ENCODE results near the gene TMEM87A.
"Not testable (repeated sequence)": the region's sequence is repeated elsewhere in the genome, so short reads cannot be mapped to it uniquely, and the experiment has no call there.

Gene TMEM87A

DNA sequence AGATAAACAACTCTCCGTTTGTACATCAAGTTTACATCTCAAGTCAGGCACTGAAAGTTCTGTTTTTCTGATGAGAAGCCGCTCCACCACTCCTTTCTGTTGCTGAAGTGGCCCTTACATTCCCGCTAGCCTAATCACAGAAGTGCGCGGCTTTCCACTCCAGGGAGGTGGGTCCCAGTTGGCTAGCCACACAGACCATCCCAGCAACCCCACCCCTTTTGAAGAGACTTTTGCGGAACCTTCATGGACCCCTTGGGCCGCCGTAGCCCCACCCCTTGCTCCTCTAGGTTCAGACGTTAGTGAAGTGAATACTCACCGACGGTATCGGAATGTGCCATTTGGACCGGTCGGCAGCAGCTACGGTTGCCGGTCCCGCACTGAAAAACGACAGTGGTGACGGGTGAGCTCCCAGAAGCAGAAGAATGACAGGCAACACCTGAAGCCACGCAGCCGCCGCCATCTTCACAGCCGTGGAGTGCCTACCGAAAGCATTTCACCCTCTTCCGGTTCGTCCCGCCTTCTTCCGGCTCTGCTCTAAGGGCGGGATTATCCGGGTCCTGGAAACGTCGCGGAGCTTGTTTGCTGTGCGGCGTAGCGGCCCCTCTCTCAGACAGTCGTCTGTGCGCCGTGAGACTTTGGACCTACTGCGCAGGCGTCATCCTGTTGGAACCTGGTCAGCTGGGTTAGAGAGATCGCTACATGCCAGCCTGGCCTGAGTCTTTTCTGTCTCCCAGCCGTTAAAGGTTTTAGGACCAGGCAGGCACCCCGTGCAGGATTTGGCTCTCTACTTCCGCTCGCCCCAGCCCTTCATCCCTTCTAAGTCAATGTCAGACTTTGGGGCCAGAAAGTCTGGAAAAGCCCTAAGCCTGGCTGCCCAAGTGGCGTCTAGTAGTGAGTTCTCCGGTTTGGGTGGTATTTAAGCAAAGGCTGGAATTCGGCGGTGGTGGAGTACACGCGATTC, at the start of gene TMEM87A, which contains the start of gene GANC:
Gene TMEM87A (minus strand): TSS at position 495 of the 961 bp plus-strand sequence. CDS start 35 bp downstream, at position 460.
Gene GANC (plus strand): TSS at position 263 of the 961 bp plus-strand sequence. CDS start 1,281 bp downstream, outside the sequence.
- TF ChIP-seq, protein P1, sequence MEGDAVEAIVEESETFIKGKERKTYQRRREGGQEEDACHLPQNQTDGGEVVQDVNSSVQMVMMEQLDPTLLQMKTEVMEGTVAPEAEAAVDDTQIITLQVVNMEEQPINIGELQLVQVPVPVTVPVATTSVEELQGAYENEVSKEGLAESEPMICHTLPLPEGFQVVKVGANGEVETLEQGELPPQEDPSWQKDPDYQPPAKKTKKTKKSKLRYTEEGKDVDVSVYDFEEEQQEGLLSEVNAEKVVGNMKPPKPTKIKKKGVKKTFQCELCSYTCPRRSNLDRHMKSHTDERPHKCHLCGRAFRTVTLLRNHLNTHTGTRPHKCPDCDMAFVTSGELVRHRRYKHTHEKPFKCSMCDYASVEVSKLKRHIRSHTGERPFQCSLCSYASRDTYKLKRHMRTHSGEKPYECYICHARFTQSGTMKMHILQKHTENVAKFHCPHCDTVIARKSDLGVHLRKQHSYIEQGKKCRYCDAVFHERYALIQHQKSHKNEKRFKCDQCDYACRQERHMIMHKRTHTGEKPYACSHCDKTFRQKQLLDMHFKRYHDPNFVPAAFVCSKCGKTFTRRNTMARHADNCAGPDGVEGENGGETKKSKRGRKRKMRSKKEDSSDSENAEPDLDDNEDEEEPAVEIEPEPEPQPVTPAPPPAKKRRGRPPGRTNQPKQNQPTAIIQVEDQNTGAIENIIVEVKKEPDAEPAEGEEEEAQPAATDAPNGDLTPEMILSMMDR (conservative IDR thresholded peaks at IDR 0.05; ENCODE audit: low read depth), result no peak
- peak; percentile 95 for DNase-seq (ENCODE audit: low spot score)
- CTCF ChIA-PET, result interaction anchor here (0.6 kb wide), 2 partner anchors 8 to 270 kb away, joined by 3 to 8 read pairs; no protein-coding TSS in a partner anchor
- peak within 1 kb of the TSS; percentile 99 for H3K27ac ChIP-seq
- POLR2A ChIA-PET (ENCODE audit: low non-redundant PET), result interaction anchor here (0.6 to 1.0 kb wide), 4 partner anchors 34 to 222 kb away, joined by 3 to 7 read pairs (median 4); no protein-coding TSS in a partner anchor

DNA sequence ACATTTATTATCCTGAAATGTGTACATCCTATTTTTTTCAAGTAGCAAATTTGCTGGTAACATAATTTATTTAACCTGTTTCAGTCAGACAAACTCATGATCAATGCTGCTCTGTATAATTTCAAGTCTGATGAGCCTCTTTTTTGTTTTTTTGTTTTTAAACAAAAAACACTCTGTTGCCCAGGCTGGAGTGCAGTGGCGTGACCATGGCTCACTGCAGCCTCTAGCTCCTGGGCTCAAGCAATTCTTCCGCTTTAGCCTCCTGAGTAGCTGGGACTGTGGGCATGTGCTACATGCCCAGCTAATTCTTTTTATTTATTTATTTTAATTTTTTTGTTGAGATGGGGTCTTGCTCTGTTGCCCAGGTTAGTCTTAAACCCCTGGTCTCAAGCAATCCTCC, 46.0 kb upstream of the TMEM87A start:
- CTCF ChIA-PET, result interaction anchor here (0.7 kb wide), 1 partner anchor 14 kb away, joined by 4 read pairs; no protein-coding TSS in a partner anchor
- POLR2A ChIA-PET (ENCODE audit: low non-redundant PET), result no interaction called here

DNA sequence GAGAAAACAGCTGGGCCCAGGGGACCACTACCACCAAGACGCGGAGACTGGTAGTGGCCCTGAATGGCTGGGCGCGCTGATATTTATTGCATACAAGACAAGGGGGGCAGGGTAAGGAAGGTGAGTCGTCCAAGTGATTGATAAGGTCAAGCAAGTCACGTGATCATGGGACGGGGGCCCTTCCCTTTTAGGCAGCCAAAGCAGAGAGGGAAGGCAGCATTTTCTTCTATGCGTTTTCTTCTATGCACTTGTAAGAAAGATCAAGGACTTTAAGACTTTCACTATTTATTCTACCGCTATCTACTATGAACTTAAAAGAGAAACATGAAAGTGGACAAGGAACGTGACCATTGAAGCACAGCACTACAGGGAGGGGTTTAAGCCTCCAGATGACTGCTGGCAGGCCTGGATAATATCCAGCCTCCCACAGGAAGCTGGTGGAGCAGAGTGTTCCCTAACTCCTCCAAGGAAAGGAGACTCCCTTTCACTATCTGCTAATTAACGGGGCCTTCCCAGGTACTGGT, 43.1 kb upstream of the TMEM87A start:
- H3K27ac ChIP-seq; POLR2A ChIA-PET (ENCODE audit: low non-redundant PET); DNase-seq (ENCODE audit: low spot score); CTCF ChIA-PET: not testable (repeated sequence)

More for the DNA sequence above, 46.0 kb upstream of the TMEM87A start:
- DNase-seq (ENCODE audit: low spot score), result no peak
- no peak overlapping the region for H3K27ac ChIP-seq
- TF ChIP-seq, protein P1 (conservative IDR thresholded peaks at IDR 0.05; ENCODE audit: low read depth), result no peak

DNA sequence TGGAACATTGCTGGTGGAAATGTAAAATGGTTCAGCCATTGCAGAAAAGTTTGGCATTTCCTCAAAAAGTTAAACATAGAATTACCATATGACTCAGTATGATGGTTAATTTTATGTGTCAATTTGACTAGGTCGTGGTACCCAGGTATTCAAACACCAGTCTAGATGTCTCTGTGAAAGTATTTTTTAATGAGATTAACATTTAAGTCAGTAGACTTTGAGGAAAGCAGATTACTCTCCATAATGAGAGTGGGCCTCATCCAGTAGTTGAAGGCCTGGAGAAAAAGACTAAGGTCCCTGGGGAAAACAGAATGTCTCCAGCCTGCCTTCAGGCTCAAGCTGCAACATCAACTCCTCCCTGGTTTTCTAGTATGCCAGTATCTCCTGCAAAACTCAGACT, 42.3 kb upstream of the TMEM87A start:
- CTCF ChIA-PET, result no interaction called here
- POLR2A ChIA-PET (ENCODE audit: low non-redundant PET), result no interaction called here
- TF ChIP-seq, protein P1 (conservative IDR thresholded peaks at IDR 0.05; ENCODE audit: low read depth), result no peak
- no peak for DNase-seq (ENCODE audit: low spot score)
- no peak overlapping the region for H3K27ac ChIP-seq

- ChIA-PET CTCF (no interaction called here), POLR2A (ENCODE audit: low non-redundant PET) (no interaction called here)
- TF ChIP-seq, protein P1 (conservative IDR thresholded peaks at IDR 0.05; ENCODE audit: low read depth), result no peak
- no peak for DNase-seq (ENCODE audit: low spot score)
- no peak overlapping the region for H3K27ac ChIP-seq
Measured at GRCh38 chr15:42314818-42315217, 41.6 kb upstream of the TMEM87A start.

DNA sequence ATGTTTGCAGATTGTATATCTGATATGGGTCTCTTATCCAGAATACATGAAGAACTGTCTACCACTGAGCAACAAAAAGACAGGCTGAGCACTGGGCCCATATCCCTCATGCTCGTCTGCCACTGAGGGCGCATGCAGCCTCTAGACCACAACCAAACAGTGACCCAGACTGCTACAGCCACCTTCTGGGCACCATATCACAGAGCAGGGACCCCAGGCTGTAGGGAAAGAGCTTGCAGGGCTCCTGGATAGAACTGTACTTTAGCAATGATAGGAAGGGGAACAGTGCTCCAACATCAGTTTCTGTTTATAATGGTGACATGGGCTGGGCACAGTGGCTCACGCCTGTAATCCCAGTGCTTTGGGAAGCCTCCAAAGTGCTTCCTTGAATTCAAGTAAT, 40.2 kb upstream of the TMEM87A start:
- CTCF ChIA-PET, result interaction anchor here (0.6 to 0.7 kb wide), 2 partner anchors 11 to 1978 kb away, joined by 3 to 4 read pairs; no protein-coding TSS in a partner anchor

More for the DNA sequence above, 40.2 kb upstream of the TMEM87A start:
- DNase-seq (ENCODE audit: low spot score), result no peak
- no peak overlapping the region for H3K27ac ChIP-seq
- POLR2A ChIA-PET (ENCODE audit: low non-redundant PET), result no interaction called here
- TF ChIP-seq, protein P1 (conservative IDR thresholded peaks at IDR 0.05; ENCODE audit: low read depth), result no peak
